Right lobe of liver (tissue), 4 donors: ENCODE data around the gene CHD2.

ENCODE experiments used
- POLR2A ChIP-seq: fragments of 450-650 bp; IDR thresholded peaks from one replicate; pipeline ENCODE4 v1.6.1; 2017; ENCODE audit warnings: antibody characterized with exemption, mild to moderate bottlenecking
- TF ChIP-seq, protein P1 (sequence below), 4 donors: fragments of 200-600 bp in 3 of 4; fragments of 450-650 bp in 1 of 4; IDR thresholded peaks; one replicate each; pipeline versions ENCODE4 v1.5.1 to v1.8.0; 2016 to 2022; ENCODE audit warnings: antibody characterized with exemption in 4 of 4, mild to moderate bottlenecking in 2 of 4
- donor health status: DM: no; HTN: no; CAD: no.
- donor health status: DM: no; HTN: no; CAD: no.
- donor health status: DM: no; HTN: yes; CAD: no.

DNA sequence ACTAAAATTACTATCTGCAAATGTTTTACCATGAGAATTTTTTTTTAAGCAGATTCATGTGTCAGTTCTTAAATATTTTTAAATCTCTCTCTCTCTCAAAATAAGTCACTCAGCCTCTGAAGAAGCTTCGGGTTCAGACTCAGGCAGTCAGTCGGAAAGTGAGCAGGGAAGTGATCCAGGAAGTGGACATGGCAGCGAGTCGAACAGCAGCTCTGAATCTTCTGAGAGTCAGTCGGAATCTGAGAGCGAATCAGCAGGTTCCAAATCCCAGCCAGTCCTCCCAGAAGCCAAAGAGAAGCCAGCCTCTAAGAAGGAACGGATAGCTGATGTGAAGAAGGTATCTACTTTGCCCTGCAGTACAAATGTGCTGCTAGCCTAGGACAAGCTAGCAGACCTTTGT lies 24.1 kb downstream of the CHD2 start:
- TF ChIP-seq, protein P1, sequence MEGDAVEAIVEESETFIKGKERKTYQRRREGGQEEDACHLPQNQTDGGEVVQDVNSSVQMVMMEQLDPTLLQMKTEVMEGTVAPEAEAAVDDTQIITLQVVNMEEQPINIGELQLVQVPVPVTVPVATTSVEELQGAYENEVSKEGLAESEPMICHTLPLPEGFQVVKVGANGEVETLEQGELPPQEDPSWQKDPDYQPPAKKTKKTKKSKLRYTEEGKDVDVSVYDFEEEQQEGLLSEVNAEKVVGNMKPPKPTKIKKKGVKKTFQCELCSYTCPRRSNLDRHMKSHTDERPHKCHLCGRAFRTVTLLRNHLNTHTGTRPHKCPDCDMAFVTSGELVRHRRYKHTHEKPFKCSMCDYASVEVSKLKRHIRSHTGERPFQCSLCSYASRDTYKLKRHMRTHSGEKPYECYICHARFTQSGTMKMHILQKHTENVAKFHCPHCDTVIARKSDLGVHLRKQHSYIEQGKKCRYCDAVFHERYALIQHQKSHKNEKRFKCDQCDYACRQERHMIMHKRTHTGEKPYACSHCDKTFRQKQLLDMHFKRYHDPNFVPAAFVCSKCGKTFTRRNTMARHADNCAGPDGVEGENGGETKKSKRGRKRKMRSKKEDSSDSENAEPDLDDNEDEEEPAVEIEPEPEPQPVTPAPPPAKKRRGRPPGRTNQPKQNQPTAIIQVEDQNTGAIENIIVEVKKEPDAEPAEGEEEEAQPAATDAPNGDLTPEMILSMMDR (IDR thresholded peaks at IDR 0.05): no peak
- no peak for TF ChIP-seq POLR2A
